GM19395 (cell line): ENCODE data around the gene FCN2.

Experiments
- ATAC-seq: cut with Tn5 transposase; IDR thresholded peaks from one replicate; pipeline ENCODE4 v1.9.1; 2021; ENCODE audit warnings: mild to moderate bottlenecking, moderate library complexity; ENCODE audit not compliant: unreplicated experiment

FCN2 gene

GRCh38 chr9:134887686-134888602 is 7.3 kb downstream of the FCN2 start:
- no peak for ATAC-seq

GRCh38 chr9:134888603-134889190 is 8.1 kb downstream of the FCN2 start:
- no peak for ATAC-seq

- ATAC-seq: no peak
Measured at GRCh38 chr9:134889386-134890154, 9.0 kb downstream of the FCN2 start.

GRCh38 chr9:134890155-134890495 is 9.5 kb downstream of the FCN2 start:
- ATAC-seq: no peak

GRCh38 chr9:134891053-134891452 is 10.4 kb downstream of the FCN2 start:
- no peak for ATAC-seq

GRCh38 chr9:134891713-134892112 is 11.1 kb downstream of the FCN2 start:
- ATAC-seq: no peak

GRCh38 chr9:134892221-134892620 is 11.6 kb downstream of the FCN2 start:
- ATAC-seq: no peak

- no peak for ATAC-seq
Measured at GRCh38 chr9:134892820-134893420, 12.3 kb downstream of the FCN2 start.

GRCh38 chr9:134894136-134894860 is 13.7 kb downstream of the FCN2 start:
- ATAC-seq: no peak

GRCh38 chr9:134895097-134895496 is 14.5 kb downstream of the FCN2 start:
- ATAC-seq: no peak

GRCh38 chr9:134895567-134895907 is 14.9 kb downstream of the FCN2 start:
- ATAC-seq: no peak

GRCh38 chr9:134895908-134896833 is 15.6 kb downstream of the FCN2 start:
- no peak for ATAC-seq

- no peak for ATAC-seq
Measured at GRCh38 chr9:134896834-134897583, 16.4 kb downstream of the FCN2 start.

GRCh38 chr9:134897584-134898170 is 17.1 kb downstream of the FCN2 start:
- ATAC-seq: no peak

- no peak for ATAC-seq
Measured at GRCh38 chr9:134898319-134898718, 17.7 kb downstream of the FCN2 start.

- ATAC-seq: no peak
Measured at GRCh38 chr9:134899168-134899567, 18.6 kb downstream of the FCN2 start.

GRCh38 chr9:134899818-134900217 is 19.2 kb downstream of the FCN2 start:
- no peak for ATAC-seq

- ATAC-seq: no peak
Measured at GRCh38 chr9:134902936-134903335, 22.3 kb downstream of the FCN2 start.
